SK-N-SH treated with all-trans-retinoic acid at 6 μM for 48 hours (cell line): Measurements from ENCODE around the gene CRP.

Experiments used
- ATAC-seq: fragments of 200-7000 bp; cut with Tn5 transposase; 3 replicates; pipeline ENCODE4 v1.9.1; 2020; ENCODE audit warnings: mild to moderate bottlenecking, moderate library complexity
- ARNTL ChIP-seq: fragments of 450-650 bp; formaldehyde crosslinking; IDR thresholded peaks from 2 replicates; pipeline ENCODE4 v1.5.0; 2020; ENCODE audit warnings: low read depth, mild to moderate bottlenecking, moderate library complexity, borderline replicate concordance
- BACH2 ChIP-seq: fragments of 250-450 bp; sonication (Bioruptor Pico); IDR thresholded peaks from 2 replicates; pipeline ENCODE4 v1.9.0; 2021; ENCODE audit warnings: mild to moderate bottlenecking, borderline replicate concordance
- CREB5 ChIP-seq: fragments of 250-450 bp; sonication (Bioruptor Pico); IDR thresholded peaks from 2 replicates; pipeline ENCODE4 v1.5.1; 2020; ENCODE audit warnings: low read depth, mild to moderate bottlenecking, moderate library complexity
- CSDC2 ChIP-seq: fragments of 250-450 bp; sonication (Bioruptor Pico); IDR thresholded peaks from 2 replicates; pipeline ENCODE4 v1.5.0; 2020; ENCODE audit warnings: mild to moderate bottlenecking, moderate library complexity
- ESRRG ChIP-seq: fragments of 250-450 bp; sonication (Bioruptor Pico); IDR thresholded peaks from 2 replicates; pipeline ENCODE4 v1.6.1; 2021; ENCODE audit warnings: mild to moderate bottlenecking
- GLIS3 ChIP-seq: fragments of 250-450 bp; sonication (Bioruptor Pico); IDR thresholded peaks from 2 replicates; pipeline ENCODE4 v1.5.0; 2020; ENCODE audit warnings: mild to moderate bottlenecking, moderate library complexity
- ISL1 ChIP-seq: fragments of 250-450 bp; sonication (Bioruptor Pico); IDR thresholded peaks from 2 replicates; pipeline ENCODE4 v2.1.2; 2022; ENCODE audit warnings: mild to moderate bottlenecking, moderate library complexity
- OSR1 ChIP-seq: fragments of 250-450 bp; sonication (Bioruptor Pico); IDR thresholded peaks from 2 replicates; pipeline ENCODE4 v1.8.0; 2022; ENCODE audit warnings: moderate library complexity, mild to moderate bottlenecking, inconsistent platforms
- PATZ1 ChIP-seq: fragments of 250-450 bp; sonication (Bioruptor Pico); IDR thresholded peaks from 2 replicates; pipeline ENCODE4 v1.8.0; 2020; ENCODE audit warnings: mild to moderate bottlenecking, moderate library complexity, borderline replicate concordance
- PPARA ChIP-seq: fragments of 250-450 bp; sonication (Bioruptor Pico); IDR thresholded peaks from 2 replicates; pipeline ENCODE4 v1.5.0; 2020; ENCODE audit warnings: mild to moderate bottlenecking, borderline replicate concordance
- RARB ChIP-seq: fragments of 250-450 bp; sonication (Bioruptor Pico); IDR thresholded peaks from 2 replicates; pipeline ENCODE4 v1.8.0; 2021; ENCODE audit warnings: mild to moderate bottlenecking, moderate library complexity
- SNAI2 ChIP-seq: fragments of 250-450 bp; sonication (Bioruptor Pico); IDR thresholded peaks from 2 replicates; pipeline ENCODE4 v1.5.0; 2020; ENCODE audit warnings: mild to moderate bottlenecking, moderate library complexity
- TCF4 ChIP-seq: fragments of 250-450 bp; sonication (Bioruptor Pico); IDR thresholded peaks from 2 replicates; pipeline ENCODE4 v1.8.0; 2021; ENCODE audit warnings: mild to moderate bottlenecking, moderate library complexity, borderline replicate concordance
- TOX ChIP-seq: fragments of 250-450 bp; sonication (Bioruptor Pico); IDR thresholded peaks from 2 replicates; pipeline ENCODE4 v1.8.0; 2021; ENCODE audit warnings: mild to moderate bottlenecking, moderate library complexity, borderline replicate concordance
- ZC3H10 ChIP-seq: fragments of 250-450 bp; sonication (Bioruptor Pico); IDR thresholded peaks from 2 replicates; pipeline ENCODE4 v1.5.1; 2021; ENCODE audit warnings: mild to moderate bottlenecking, moderate library complexity
- ZFP3 ChIP-seq: fragments of 250-450 bp; sonication (Bioruptor Pico); IDR thresholded peaks from 2 replicates; pipeline ENCODE4 v1.5.0; 2020; ENCODE audit warnings: mild to moderate bottlenecking, moderate library complexity
- ZFP30 ChIP-seq: fragments of 450-650 bp; formaldehyde crosslinking; IDR thresholded peaks from 2 replicates; pipeline ENCODE4 v1.5.0; 2022; ENCODE audit warnings: mild to moderate bottlenecking, moderate library complexity
- ZNF565 ChIP-seq: fragments of 450-650 bp; formaldehyde crosslinking; conservative IDR thresholded peaks from 2 replicates; pipeline ENCODE4 v1.5.0; 2020; ENCODE audit warnings: low read depth, mild to moderate bottlenecking, moderate library complexity
- ZNF70 ChIP-seq: fragments of 450-650 bp; formaldehyde crosslinking; IDR thresholded peaks from 2 replicates; pipeline ENCODE4 v1.5.0; 2020; ENCODE audit warnings: mild to moderate bottlenecking, moderate library complexity
- ZNF8 ChIP-seq: fragments of 450-650 bp; formaldehyde crosslinking; IDR thresholded peaks from 2 replicates; pipeline ENCODE4 v1.5.0; 2020; ENCODE audit warnings: mild to moderate bottlenecking, moderate library complexity
- TF ChIP-seq, protein P1 (sequence below): fragments of 250-450 bp; sonication (Bioruptor Pico); IDR thresholded peaks from 2 replicates; pipeline ENCODE4 v1.5.0; 2020; ENCODE audit warnings: mild to moderate bottlenecking, moderate library complexity
- TF ChIP-seq, protein P2 (sequence below): fragments of 250-450 bp; sonication (Bioruptor Pico); IDR thresholded peaks from 2 replicates; pipeline ENCODE4 v1.5.1; 2021; ENCODE audit warnings: mild to moderate bottlenecking, moderate library complexity

CRP gene

GRCh38 chr1:159753386-159753785 lies 39.0 kb upstream of the CRP start:
- no peak for ATAC-seq
- TF ChIP-seq, protein P1, sequence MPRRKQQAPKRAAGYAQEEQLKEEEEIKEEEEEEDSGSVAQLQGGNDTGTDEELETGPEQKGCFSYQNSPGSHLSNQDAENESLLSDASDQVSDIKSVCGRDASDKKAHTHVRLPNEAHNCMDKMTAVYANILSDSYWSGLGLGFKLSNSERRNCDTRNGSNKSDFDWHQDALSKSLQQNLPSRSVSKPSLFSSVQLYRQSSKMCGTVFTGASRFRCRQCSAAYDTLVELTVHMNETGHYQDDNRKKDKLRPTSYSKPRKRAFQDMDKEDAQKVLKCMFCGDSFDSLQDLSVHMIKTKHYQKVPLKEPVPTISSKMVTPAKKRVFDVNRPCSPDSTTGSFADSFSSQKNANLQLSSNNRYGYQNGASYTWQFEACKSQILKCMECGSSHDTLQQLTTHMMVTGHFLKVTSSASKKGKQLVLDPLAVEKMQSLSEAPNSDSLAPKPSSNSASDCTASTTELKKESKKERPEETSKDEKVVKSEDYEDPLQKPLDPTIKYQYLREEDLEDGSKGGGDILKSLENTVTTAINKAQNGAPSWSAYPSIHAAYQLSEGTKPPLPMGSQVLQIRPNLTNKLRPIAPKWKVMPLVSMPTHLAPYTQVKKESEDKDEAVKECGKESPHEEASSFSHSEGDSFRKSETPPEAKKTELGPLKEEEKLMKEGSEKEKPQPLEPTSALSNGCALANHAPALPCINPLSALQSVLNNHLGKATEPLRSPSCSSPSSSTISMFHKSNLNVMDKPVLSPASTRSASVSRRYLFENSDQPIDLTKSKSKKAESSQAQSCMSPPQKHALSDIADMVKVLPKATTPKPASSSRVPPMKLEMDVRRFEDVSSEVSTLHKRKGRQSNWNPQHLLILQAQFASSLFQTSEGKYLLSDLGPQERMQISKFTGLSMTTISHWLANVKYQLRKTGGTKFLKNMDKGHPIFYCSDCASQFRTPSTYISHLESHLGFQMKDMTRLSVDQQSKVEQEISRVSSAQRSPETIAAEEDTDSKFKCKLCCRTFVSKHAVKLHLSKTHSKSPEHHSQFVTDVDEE (CRISPR knock-in tag): no peak
- TF ChIP-seq CSDC2 (CRISPR knock-in tag) (no peak), ESRRG (CRISPR knock-in tag) (no peak)
- TF ChIP-seq, all 23 proteins: peak for 0

- ATAC-seq: no peak
- TF ChIP-seq CSDC2 (CRISPR knock-in tag): no peak
- TF ChIP-seq ZNF565 (CRISPR knock-in tag): no peak
- no peak for TF ChIP-seq ZFP30 (CRISPR knock-in tag)
- TF ChIP-seq BACH2 (CRISPR knock-in tag): no peak
- TF ChIP-seq ISL1 (CRISPR knock-in tag): no peak
- TF ChIP-seq CREB5 (CRISPR knock-in tag): no peak
- TF ChIP-seq RARB (CRISPR knock-in tag): no peak
- TF ChIP-seq, protein P1 (CRISPR knock-in tag): no peak
- TF ChIP-seq PATZ1 (CRISPR knock-in tag): no peak
- no peak for TF ChIP-seq ZFP3 (CRISPR knock-in tag)
- TF ChIP-seq OSR1 (CRISPR knock-in tag): no peak
- no peak for TF ChIP-seq ZNF70 (CRISPR knock-in tag)
- TF ChIP-seq GLIS3 (CRISPR knock-in tag): no peak
- no peak for TF ChIP-seq PPARA (CRISPR knock-in tag)
- TF ChIP-seq ARNTL (CRISPR knock-in tag): no peak
- no peak for TF ChIP-seq TOX
Measured at GRCh38 chr1:159752135-159752580, 37.8 kb upstream of the CRP start.

DNA sequence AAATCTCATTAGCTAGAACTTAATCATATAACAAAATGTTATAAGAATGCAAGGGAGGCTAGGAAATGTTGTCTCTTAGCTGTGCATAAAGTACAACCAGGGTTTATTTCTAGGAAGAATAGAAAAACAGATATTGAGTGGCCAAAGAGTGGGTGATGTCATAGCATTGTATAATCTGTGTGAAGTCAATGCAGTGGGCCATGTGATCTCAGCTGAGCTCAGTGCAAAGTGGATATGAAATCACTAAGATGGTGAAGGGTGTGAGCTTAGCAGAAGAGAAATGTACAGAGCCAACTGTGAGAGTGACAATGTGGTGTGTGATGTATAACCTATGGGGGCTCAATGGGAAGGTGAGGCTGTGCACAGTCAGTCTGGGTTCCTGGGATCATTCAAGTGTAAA lies 36.6 kb upstream of the CRP start:
- ATAC-seq: no peak
- TF ChIP-seq, protein P2, sequence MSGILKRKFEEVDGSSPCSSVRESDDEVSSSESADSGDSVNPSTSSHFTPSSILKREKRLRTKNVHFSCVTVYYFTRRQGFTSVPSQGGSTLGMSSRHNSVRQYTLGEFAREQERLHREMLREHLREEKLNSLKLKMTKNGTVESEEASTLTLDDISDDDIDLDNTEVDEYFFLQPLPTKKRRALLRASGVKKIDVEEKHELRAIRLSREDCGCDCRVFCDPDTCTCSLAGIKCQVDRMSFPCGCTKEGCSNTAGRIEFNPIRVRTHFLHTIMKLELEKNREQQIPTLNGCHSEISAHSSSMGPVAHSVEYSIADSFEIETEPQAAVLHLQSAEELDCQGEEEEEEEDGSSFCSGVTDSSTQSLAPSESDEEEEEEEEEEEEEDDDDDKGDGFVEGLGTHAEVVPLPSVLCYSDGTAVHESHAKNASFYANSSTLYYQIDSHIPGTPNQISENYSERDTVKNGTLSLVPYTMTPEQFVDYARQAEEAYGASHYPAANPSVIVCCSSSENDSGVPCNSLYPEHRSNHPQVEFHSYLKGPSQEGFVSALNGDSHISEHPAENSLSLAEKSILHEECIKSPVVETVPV: no peak
- TF ChIP-seq ZNF565 (CRISPR knock-in tag) (no peak), TCF4 (CRISPR knock-in tag) (no peak)

DNA sequence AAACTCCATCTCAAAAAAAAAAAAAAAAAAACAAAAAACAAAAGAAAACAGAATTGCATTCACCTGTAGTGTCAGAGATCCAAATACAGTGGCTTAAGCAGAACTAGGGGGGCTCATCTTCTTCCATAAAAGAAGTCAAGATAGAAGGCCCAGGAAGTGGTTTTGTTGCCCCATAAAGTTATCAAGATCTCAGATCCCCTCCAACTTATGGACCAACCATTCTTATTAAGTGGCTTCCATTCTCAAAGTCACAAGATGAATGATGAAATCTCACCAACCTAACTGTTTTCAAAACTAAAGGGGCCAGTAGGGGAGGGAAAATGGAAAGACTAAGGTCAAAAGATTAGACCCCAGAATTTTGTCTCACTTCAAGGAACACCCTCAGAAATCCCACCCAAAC lies 36.2 kb upstream of the CRP start:
- ATAC-seq: no peak
- TF ChIP-seq SNAI2 (CRISPR knock-in tag): no peak
- TF ChIP-seq TCF4 (CRISPR knock-in tag): no peak
- no peak for TF ChIP-seq ZNF565 (CRISPR knock-in tag)
- no peak for TF ChIP-seq GLIS3 (CRISPR knock-in tag)
- TF ChIP-seq ZFP30 (CRISPR knock-in tag): no peak
- no peak for TF ChIP-seq ZC3H10 (CRISPR knock-in tag)
- TF ChIP-seq OSR1 (CRISPR knock-in tag): no peak
- no peak for TF ChIP-seq ZNF70 (CRISPR knock-in tag)
- TF ChIP-seq ISL1 (CRISPR knock-in tag): no peak
- TF ChIP-seq BACH2 (CRISPR knock-in tag): no peak
- TF ChIP-seq CSDC2 (CRISPR knock-in tag): no peak
- no peak for TF ChIP-seq PPARA (CRISPR knock-in tag)
- TF ChIP-seq ARNTL (CRISPR knock-in tag): no peak
- TF ChIP-seq ESRRG (CRISPR knock-in tag): no peak
- TF ChIP-seq ZFP3 (CRISPR knock-in tag): no peak
- TF ChIP-seq ZNF8 (CRISPR knock-in tag): no peak
- no peak for TF ChIP-seq TOX
- no peak for TF ChIP-seq PATZ1 (CRISPR knock-in tag)
